ENCODE measurements around the gene RNF19B. TPM values are rescaled to one million over a fixed set of nuclear protein-coding genes. Genes with fewer than 3 reads are reported as not detected.
"Not testable (repeated sequence)": the region's sequence is repeated elsewhere in the genome, so short reads cannot be mapped to it uniquely, and the experiment has no call there.

Gene RNF19B
- total and polyA plus RNA-seq, 9 donors: 6.8 to 11.1 (median 9.7) TPM

GRCh38 chr1:32983020-32983419 is 18.4 kb upstream of the RNF19B start:
- H3K4me1 ChIP-seq (ENCODE audit: control insufficient read depth, insufficient read depth, low read length): peaks cover 4% of the 10 kb centered on the region
- 67% methylated on average over 2 of the region's 3 CpGs for WGBS (ENCODE audit: insufficient coverage)
- no peaks in the 10 kb centered on the region for H3K36me3 ChIP-seq (ENCODE audit: control insufficient read depth, insufficient read depth, low read length)
- H3K27me3 ChIP-seq (ENCODE audit: control insufficient read depth, insufficient read depth, low read length): no peaks in the 10 kb centered on the region
- DNase-seq: no peak
- no peaks in the 10 kb centered on the region for H3K9me3 ChIP-seq (replicated peaks; ENCODE audit: control insufficient read depth, low read depth, low read length)
- H3K4me3 ChIP-seq (ENCODE audit: low read length): no peak overlapping the region
- H3K27ac ChIP-seq (ENCODE audit: low read length): no peak overlapping the region

DNA sequence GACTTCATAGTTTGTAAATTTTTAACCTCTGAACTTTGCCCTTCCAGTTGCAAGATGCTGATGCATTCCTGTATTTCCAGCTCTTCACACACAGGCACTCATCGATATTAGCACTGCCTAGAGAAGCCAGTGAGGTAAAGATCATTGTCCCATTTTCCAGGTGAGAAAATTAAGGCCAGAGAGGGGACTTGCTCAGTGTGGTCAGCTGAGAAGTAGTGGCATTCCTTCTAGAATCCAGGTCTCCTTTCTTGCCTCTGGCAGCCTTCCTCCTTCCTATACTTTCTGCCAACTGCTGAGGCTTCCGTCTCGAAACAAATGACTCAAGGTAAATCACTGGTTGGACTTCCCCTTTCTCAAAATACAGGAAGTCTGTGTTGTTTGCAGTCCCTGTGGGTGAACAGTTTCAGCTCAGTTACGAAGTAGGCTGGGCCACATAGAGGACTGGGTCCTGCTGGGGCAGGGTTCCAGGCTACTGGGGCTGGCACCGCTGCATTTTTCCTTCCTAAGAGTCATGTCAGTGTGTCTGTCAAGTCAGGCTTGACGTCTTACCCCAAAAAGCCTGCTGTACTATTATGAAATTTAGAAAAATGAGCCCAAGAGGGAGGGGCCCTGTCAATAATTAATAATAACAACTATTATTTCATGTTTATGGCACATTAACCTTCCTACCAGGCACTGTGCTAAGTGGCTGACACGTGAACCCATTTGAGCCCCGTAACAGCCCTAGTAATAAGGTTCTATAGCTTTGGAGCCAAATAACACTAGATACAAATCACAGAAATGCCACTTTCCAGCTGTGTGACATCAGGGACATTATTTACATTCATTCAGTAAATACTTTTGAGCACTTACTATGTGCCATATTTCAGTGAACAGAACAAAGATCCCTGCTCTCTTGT is 16.6 kb upstream of the RNF19B start:
- Histone ChIP-seq H3K27me3 (ENCODE audit: control insufficient read depth, insufficient read depth, low read length) (no peaks in the 10 kb centered on the region), H3K9me3 (replicated peaks; ENCODE audit: control insufficient read depth, low read depth, low read length) (no peaks in the 10 kb centered on the region), H3K36me3 (ENCODE audit: control insufficient read depth, insufficient read depth, low read length) (no peaks in the 10 kb centered on the region), H3K4me3 (ENCODE audit: low read length) (no peak overlapping the region), H3K4me1 (ENCODE audit: control insufficient read depth, insufficient read depth, low read length) (peaks cover 10% of the 10 kb centered on the region), H3K27ac (ENCODE audit: low read length) (peak overlapping the region; percentile 84)
- DNase-seq: peak; percentile 86
- 36% methylated on average over 2 of the region's 8 CpGs for WGBS (ENCODE audit: insufficient coverage)

GRCh38 chr1:32980080-32980479 is 15.5 kb upstream of the RNF19B start:
- Histone ChIP-seq H3K4me3 (ENCODE audit: low read length) (no peak overlapping the region), H3K27me3 (ENCODE audit: control insufficient read depth, insufficient read depth, low read length) (no peaks in the 10 kb centered on the region), H3K27ac (ENCODE audit: low read length) (no peak overlapping the region), H3K9me3 (replicated peaks; ENCODE audit: control insufficient read depth, low read depth, low read length) (no peaks in the 10 kb centered on the region), H3K4me1 (ENCODE audit: control insufficient read depth, insufficient read depth, low read length) (peaks cover 10% of the 10 kb centered on the region), H3K36me3 (ENCODE audit: control insufficient read depth, insufficient read depth, low read length) (no peaks in the 10 kb centered on the region)
- WGBS (ENCODE audit: insufficient coverage): 99% methylated on average over 9 of the region's 10 CpGs
- no peak for DNase-seq

DNA sequence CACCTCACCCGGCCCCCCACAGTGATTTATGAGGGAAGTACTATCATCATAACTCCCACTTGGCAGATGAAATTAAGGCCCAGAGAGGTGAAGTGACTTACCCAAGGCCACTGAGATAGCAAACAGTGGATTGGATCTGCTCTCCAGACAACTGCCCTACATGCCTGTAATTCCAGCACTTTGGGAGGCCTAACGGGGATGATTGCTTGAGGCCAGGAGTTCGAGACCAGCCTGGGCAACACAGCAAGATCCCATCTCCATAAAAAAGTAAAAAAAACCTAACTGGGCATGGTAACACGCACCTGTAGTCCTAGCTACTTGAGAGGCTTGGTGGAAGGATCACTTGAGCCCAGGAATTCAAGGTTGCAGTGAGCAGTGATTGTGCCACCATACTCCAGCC is 14.2 kb upstream of the RNF19B start:
- Histone ChIP-seq H3K27me3 (ENCODE audit: control insufficient read depth, insufficient read depth, low read length) (no peaks in the 10 kb centered on the region), H3K4me3 (ENCODE audit: low read length) (no peak overlapping the region), H3K9me3 (replicated peaks; ENCODE audit: control insufficient read depth, low read depth, low read length) (no peaks in the 10 kb centered on the region), H3K4me1 (ENCODE audit: control insufficient read depth, insufficient read depth, low read length) (peaks cover 10% of the 10 kb centered on the region), H3K27ac (ENCODE audit: low read length) (no peak overlapping the region), H3K36me3 (ENCODE audit: control insufficient read depth, insufficient read depth, low read length) (no peaks in the 10 kb centered on the region)
- no peak for DNase-seq
- WGBS (ENCODE audit: insufficient coverage): 60% methylated on average over 1 of the region's 4 CpGs

DNA sequence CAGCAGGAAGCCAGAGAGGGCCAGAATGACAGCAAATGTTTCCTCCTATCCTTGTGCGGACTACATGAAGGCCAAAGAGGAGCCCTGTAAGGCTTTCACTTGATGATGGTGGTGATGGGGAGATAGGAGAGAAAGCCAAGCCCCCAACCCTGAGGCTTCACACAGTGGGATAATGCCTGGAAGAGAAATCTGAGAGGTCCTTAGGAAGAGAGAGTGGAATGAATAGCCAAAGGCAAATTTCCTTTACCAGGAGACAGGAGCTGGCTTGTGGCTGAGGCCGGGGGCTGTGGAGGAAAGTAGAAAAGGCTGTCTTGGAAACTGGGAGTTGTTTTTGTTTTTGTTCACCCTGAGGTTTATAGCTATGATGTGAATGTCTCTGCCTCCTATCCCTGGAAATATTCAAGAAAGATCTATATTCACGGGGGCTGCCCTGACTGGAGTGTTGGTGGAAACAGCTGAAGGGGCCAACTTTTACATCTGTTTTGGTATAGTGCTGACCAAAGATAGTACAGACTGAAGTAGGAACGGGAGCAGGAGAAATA is 13.0 kb upstream of the RNF19B start:
- peaks cover 6% of the 10 kb centered on the region for H3K27me3 ChIP-seq (ENCODE audit: control insufficient read depth, insufficient read depth, low read length)
- no peak for DNase-seq
- no peaks in the 10 kb centered on the region for H3K36me3 ChIP-seq (ENCODE audit: control insufficient read depth, insufficient read depth, low read length)
- H3K4me3 ChIP-seq (ENCODE audit: low read length): no peak overlapping the region
- H3K4me1 ChIP-seq (ENCODE audit: control insufficient read depth, insufficient read depth, low read length): peaks cover 16% of the 10 kb centered on the region
- no peaks in the 10 kb centered on the region for H3K9me3 ChIP-seq (replicated peaks; ENCODE audit: control insufficient read depth, low read depth, low read length)
- no peak overlapping the region for H3K27ac ChIP-seq (ENCODE audit: low read length)
- 58% methylated on average over 3 of the region's 4 CpGs for WGBS (ENCODE audit: insufficient coverage)

DNA sequence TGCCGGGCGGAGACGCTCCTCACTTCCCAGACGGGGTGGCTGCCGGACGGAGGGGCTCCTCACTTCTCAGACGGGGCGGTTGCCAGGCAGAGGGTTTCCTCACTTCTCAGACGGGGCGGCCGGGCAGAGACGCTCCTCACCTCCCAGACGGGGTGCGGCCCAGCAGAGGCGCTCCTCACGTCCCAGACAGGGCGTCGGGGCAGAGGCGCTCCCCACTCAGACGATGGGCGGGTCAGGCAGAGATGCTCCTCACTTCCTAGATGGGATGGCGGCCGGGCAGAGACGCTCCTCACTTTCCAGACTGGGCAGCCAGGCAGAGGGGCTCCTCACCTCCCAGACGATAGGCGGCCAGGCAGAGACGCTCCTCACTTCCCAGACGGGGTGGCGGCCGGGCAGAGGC is 10.4 kb upstream of the RNF19B start:
- H3K36me3 ChIP-seq (ENCODE audit: control insufficient read depth, insufficient read depth, low read length); DNase-seq; H3K4me3 ChIP-seq (ENCODE audit: low read length); H3K9me3 ChIP-seq (replicated peaks; ENCODE audit: control insufficient read depth, low read depth, low read length); H3K27ac ChIP-seq (ENCODE audit: low read length): not testable (repeated sequence)
- H3K4me1 ChIP-seq (ENCODE audit: control insufficient read depth, insufficient read depth, low read length): peaks cover 14% of the 10 kb centered on the region
- 91% methylated on average over 11 of the region's 30 CpGs for WGBS (ENCODE audit: insufficient coverage)
- H3K27me3 ChIP-seq (ENCODE audit: control insufficient read depth, insufficient read depth, low read length): peaks cover 23% of the 10 kb centered on the region

DNA sequence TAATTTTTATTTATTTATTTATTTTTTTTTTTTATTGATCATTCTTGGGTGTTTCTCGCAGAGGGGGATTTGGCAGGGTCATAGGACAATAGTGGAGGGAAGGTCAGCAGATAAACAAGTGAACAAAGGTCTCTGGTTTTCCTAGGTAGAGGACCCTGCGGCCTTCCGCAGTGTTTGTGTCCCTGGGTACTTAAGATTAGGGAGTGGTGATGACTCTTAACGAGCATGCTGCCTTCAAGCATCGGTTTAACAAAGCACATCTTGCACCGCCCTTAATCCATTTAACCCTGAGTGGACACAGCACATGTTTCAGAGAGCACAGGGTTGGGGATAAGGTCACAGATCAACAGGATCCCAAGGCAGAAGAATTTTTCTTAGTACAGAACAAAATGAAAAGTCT is 8.8 kb upstream of the RNF19B start:
- not testable (repeated sequence) for H3K4me3 ChIP-seq (ENCODE audit: low read length); H3K27ac ChIP-seq (ENCODE audit: low read length); H3K36me3 ChIP-seq (ENCODE audit: control insufficient read depth, insufficient read depth, low read length); H3K9me3 ChIP-seq (replicated peaks; ENCODE audit: control insufficient read depth, low read depth, low read length); DNase-seq
- WGBS (ENCODE audit: insufficient coverage): no CpG with 5 or more reads among the region's 6 CpGs
- H3K4me1 ChIP-seq (ENCODE audit: control insufficient read depth, insufficient read depth, low read length): peaks cover 14% of the 10 kb centered on the region
- H3K27me3 ChIP-seq (ENCODE audit: control insufficient read depth, insufficient read depth, low read length): peaks cover 23% of the 10 kb centered on the region

DNA sequence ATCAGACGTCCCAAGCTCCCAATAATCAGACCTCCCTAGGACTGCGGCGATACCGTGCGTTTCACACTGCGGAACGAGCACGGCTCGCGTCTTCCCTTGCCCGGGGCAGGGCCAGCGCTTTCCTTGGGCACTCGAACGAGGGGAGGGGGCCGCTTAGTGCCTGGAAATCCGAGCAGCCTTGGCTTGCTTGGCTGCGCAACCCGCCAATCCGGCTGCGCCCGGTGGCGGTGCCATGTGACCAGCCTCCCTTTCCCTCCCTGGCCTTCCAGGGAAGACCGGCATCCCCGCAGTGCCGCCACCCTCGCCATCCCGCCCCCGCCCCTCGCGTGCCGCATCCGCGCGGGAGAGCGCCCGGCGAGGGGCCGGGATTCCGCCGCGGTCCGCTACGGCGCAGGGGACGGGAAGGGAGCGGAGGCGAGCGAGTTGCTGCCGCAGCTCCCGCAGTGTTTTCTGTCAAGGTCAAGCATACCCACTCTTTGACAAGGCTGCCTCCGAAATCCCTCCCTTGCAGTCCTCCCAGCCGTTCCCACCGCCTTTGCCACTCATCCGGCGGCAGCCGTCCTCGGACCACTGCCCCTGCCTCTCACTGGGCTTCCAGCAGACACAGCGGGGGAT is 8.3 kb upstream of the RNF19B start:
- H3K27me3 ChIP-seq (ENCODE audit: control insufficient read depth, insufficient read depth, low read length): peaks cover 24% of the 10 kb centered on the region
- H3K36me3 ChIP-seq (ENCODE audit: control insufficient read depth, insufficient read depth, low read length): no peaks in the 10 kb centered on the region
- peak; percentile 69 for DNase-seq
- H3K27ac ChIP-seq (ENCODE audit: low read length): no peak overlapping the region
- 2% methylated on average over 51 of the region's 58 CpGs for WGBS (ENCODE audit: insufficient coverage)
- H3K9me3 ChIP-seq (replicated peaks; ENCODE audit: control insufficient read depth, low read depth, low read length): no peaks in the 10 kb centered on the region
- H3K4me3 ChIP-seq (ENCODE audit: low read length): peak overlapping the region; percentile 39
- H3K4me1 ChIP-seq (ENCODE audit: control insufficient read depth, insufficient read depth, low read length): peaks cover 14% of the 10 kb centered on the region

- peaks cover 26% of the 10 kb centered on the region for H3K27me3 ChIP-seq (ENCODE audit: control insufficient read depth, insufficient read depth, low read length)
- H3K9me3 ChIP-seq (replicated peaks; ENCODE audit: control insufficient read depth, low read depth, low read length): no peaks in the 10 kb centered on the region
- DNase-seq: no peak
- H3K27ac ChIP-seq (ENCODE audit: low read length): no peak overlapping the region
- no peaks in the 10 kb centered on the region for H3K36me3 ChIP-seq (ENCODE audit: control insufficient read depth, insufficient read depth, low read length)
- WGBS (ENCODE audit: insufficient coverage): 60% methylated on average over 1 of the region's 3 CpGs
- no peak overlapping the region for H3K4me3 ChIP-seq (ENCODE audit: low read length)
- peaks cover 8% of the 10 kb centered on the region for H3K4me1 ChIP-seq (ENCODE audit: control insufficient read depth, insufficient read depth, low read length)
These were observed 7.0 kb upstream of the RNF19B start for GRCh38 chr1:32971576-32971975.

GRCh38 chr1:32971156-32971555 is 6.5 kb upstream of the RNF19B start:
- no peak overlapping the region for H3K4me3 ChIP-seq (ENCODE audit: low read length)
- H3K27ac ChIP-seq (ENCODE audit: low read length): no peak overlapping the region
- DNase-seq: no peak
- 87% methylated on average over 1 of the region's 1 CpG for WGBS (ENCODE audit: insufficient coverage)
- no peaks in the 10 kb centered on the region for H3K9me3 ChIP-seq (replicated peaks; ENCODE audit: control insufficient read depth, low read depth, low read length)
- peaks cover 8% of the 10 kb centered on the region for H3K4me1 ChIP-seq (ENCODE audit: control insufficient read depth, insufficient read depth, low read length)
- H3K36me3 ChIP-seq (ENCODE audit: control insufficient read depth, insufficient read depth, low read length): no peaks in the 10 kb centered on the region
- peaks cover 28% of the 10 kb centered on the region for H3K27me3 ChIP-seq (ENCODE audit: control insufficient read depth, insufficient read depth, low read length)

Data from muscle of leg (tissue), 11 donors.